Measurements from ENCODE around the gene HSPA5.
A peak's percentile ranks its signal among the peaks of the same experiment; 100 is the strongest.
"Not testable (repeated sequence)": the region's sequence is repeated elsewhere in the genome, so short reads cannot be mapped to it uniquely, and the experiment has no call there.

Gene HSPA5

DNA sequence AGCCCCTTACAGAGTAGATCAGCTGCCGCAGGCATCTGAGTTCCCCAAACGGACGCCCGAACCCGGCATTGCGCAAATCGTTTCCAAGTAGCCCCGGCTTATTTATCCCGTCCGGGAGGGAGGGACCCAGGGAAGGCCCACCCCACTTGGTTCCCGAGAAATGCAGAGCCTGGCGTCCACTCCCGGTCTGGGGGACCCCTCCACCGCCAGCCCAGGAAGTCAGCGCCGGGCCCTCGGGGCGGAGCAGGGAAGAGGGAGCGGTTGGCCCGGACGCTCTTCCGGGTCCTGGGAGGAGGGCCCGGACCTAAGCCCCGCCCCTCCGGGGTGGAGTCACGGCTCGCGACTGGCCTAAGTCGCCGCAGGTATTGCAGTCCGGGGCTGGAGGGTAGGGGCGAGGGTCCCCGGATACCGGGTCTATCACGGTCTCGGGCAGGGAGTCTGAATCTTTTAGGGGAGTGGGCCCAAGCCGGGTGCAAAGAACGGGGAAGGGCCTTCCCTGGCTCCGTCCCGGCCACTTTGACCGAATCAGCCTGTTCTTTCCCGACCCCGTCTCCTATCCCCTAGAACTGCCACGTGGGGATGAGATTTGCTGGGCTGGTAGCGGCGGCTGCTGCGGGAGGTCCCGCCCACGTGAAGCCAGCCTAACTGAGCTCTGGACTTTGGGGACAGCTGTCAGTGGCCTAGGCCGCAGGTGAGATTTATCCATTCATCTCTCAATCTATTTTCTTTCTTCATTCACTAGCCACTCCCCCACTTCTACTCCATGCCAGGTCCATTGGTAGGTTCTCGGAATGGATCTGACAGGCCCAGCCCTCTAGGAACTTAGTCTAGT lies 40.7 kb downstream of the HSPA5 start, which contains the start of gene RABEPK:
Gene RABEPK (plus strand): TSS at position 327 of the 832 bp plus-strand sequence. CDS start 2,472 bp downstream, outside the sequence.
- Histone ChIP-seq H3K9me3 (ENCODE audit: insufficient read depth, low read length) (no peaks in the 10 kb centered on the region), H2AFZ (ENCODE audit: low read depth, low read length) (peak within 1 kb of the TSS; percentile 88), H3K9ac (ENCODE audit: low read length) (peak within 1 kb of the TSS; percentile 76), H3K36me3 (replicated peaks; ENCODE audit: low read depth, low read length) (peaks cover 11% of the 10 kb centered on the region), H4K20me1 (ENCODE audit: insufficient read depth, low read length) (no peaks in the 10 kb centered on the region), H3K27ac (ENCODE audit: low read length) (peak within 1 kb of the TSS; percentile 17; the same call in 1 of the 2 replicates), H3K4me2 (ENCODE audit: low read length) (peak within 1 kb of the TSS; percentile 91), H3K4me3 (ENCODE audit: low read length) (peak within 1 kb of the TSS; percentile 85), H3K79me2 (ENCODE audit: low read length) (peaks cover 10% of the 10 kb centered on the region), H3K4me1 (ENCODE audit: low read length) (peaks cover 8% of the 10 kb centered on the region; the same call in 1 of the 2 replicates), H3K27me3 (ENCODE audit: low read depth, low read length) (peaks cover 3% of the 10 kb centered on the region; the same call in 1 of the 2 replicates)
- TF ChIP-seq, protein P1, sequence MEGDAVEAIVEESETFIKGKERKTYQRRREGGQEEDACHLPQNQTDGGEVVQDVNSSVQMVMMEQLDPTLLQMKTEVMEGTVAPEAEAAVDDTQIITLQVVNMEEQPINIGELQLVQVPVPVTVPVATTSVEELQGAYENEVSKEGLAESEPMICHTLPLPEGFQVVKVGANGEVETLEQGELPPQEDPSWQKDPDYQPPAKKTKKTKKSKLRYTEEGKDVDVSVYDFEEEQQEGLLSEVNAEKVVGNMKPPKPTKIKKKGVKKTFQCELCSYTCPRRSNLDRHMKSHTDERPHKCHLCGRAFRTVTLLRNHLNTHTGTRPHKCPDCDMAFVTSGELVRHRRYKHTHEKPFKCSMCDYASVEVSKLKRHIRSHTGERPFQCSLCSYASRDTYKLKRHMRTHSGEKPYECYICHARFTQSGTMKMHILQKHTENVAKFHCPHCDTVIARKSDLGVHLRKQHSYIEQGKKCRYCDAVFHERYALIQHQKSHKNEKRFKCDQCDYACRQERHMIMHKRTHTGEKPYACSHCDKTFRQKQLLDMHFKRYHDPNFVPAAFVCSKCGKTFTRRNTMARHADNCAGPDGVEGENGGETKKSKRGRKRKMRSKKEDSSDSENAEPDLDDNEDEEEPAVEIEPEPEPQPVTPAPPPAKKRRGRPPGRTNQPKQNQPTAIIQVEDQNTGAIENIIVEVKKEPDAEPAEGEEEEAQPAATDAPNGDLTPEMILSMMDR (IDR thresholded peaks at IDR 0.05; ENCODE audit: low read depth, low read length): no peak
- no peak for TF ChIP-seq EZH2phosphoT487 (IDR thresholded peaks at IDR 0.05; ENCODE audit: low read depth)

DNA sequence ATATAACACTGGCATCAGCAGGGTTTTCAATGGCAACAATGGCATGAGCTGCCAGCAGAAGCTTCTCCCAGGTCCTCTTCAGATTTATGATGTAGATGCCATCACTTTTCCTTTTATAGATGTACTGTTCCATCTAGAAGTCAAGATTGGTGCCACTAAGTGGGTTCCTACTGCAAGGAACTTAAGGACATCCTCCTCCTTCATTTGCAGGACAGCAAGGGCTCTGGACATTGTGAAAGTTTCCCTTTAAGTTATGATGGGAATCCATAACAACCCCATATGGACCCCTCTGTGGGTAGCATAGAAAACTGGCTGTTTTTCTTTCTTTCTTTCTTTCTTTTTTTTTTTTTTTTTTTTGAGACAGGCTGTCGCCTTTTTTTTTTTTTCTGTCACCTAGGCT lies 45.6 kb downstream of the HSPA5 start:
- not testable (repeated sequence) for H3K27ac ChIP-seq (ENCODE audit: low read length); H2AFZ ChIP-seq (ENCODE audit: low read depth, low read length); H3K4me1 ChIP-seq (ENCODE audit: low read length); H3K9me3 ChIP-seq (ENCODE audit: insufficient read depth, low read length); H3K79me2 ChIP-seq (ENCODE audit: low read length); H3K4me3 ChIP-seq (ENCODE audit: low read length); H3K4me2 ChIP-seq (ENCODE audit: low read length); H3K36me3 ChIP-seq (replicated peaks; ENCODE audit: low read depth, low read length); H3K27me3 ChIP-seq (ENCODE audit: low read depth, low read length); H4K20me1 ChIP-seq (ENCODE audit: insufficient read depth, low read length); H3K9ac ChIP-seq (ENCODE audit: low read length)

DNA sequence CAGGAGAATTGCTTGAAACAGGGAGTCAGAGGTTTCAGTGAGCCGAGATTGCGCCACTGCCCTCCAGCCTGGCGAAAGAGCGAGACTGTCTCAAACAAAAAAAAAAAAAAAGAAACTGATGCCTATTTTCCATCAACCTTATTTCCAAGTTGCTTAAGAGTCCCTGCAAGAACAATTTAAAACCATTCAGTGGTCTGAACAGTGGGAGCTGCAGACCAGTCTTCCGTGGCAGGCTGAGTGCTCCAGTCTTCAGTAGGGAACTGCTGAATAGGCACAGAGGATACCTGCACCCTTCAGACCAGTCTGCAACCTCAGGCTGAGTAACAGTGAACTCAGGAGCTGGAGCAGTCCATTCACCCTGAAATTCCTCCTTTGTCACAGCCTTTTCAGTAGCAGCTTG lies 46.7 kb downstream of the HSPA5 start:
- H3K36me3 ChIP-seq (replicated peaks; ENCODE audit: low read depth, low read length): not testable (repeated sequence)

DNA sequence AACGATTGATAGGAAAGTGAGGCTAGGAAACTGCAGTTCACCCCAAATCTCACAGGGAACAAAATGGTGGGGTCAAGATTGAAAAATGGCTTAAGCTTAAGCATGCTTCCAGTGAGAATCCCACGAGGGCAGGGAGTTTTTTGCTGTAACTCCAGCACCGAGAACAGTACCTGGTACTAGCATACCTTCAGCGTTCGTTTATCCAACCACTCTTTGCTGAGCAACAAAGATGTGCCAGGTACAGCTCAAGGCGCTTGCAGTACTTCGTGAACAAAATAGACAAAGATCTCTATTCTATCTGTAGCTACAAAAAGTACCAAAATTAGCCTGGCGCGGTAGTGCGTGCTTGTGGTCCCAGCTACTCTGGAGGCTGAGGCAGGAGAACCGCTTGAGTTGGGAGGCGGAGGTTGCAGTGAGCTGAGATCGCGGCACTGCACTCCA lies 50.8 kb downstream of the HSPA5 start:
- peaks cover 7% of the 10 kb centered on the region; the same call in 1 of the 2 replicates for H4K20me1 ChIP-seq (ENCODE audit: insufficient read depth, low read length)

More for the DNA sequence above, 46.7 kb downstream of the HSPA5 start:
- H3K27me3 ChIP-seq (ENCODE audit: low read depth, low read length); H4K20me1 ChIP-seq (ENCODE audit: insufficient read depth, low read length); H3K4me2 ChIP-seq (ENCODE audit: low read length); H3K79me2 ChIP-seq (ENCODE audit: low read length); H3K4me1 ChIP-seq (ENCODE audit: low read length); H3K9me3 ChIP-seq (ENCODE audit: insufficient read depth, low read length); H3K27ac ChIP-seq (ENCODE audit: low read length); H3K4me3 ChIP-seq (ENCODE audit: low read length); H2AFZ ChIP-seq (ENCODE audit: low read depth, low read length); H3K9ac ChIP-seq (ENCODE audit: low read length): not testable (repeated sequence)

More for the DNA sequence above, 50.8 kb downstream of the HSPA5 start:
- Histone ChIP-seq H3K4me3 (ENCODE audit: low read length) (peak overlapping the region; percentile 84), H3K27ac (ENCODE audit: low read length) (no peak overlapping the region), H2AFZ (ENCODE audit: low read depth, low read length) (peak overlapping the region; percentile 98), H3K4me2 (ENCODE audit: low read length) (peak overlapping the region; percentile 90), H3K27me3 (ENCODE audit: low read depth, low read length) (no peaks in the 10 kb centered on the region), H3K4me1 (ENCODE audit: low read length) (peaks cover 9% of the 10 kb centered on the region), H3K79me2 (ENCODE audit: low read length) (peaks cover 51% of the 10 kb centered on the region), H3K36me3 (replicated peaks; ENCODE audit: low read depth, low read length) (no peaks in the 10 kb centered on the region), H3K9ac (ENCODE audit: low read length) (peak overlapping the region; percentile 88), H3K9me3 (ENCODE audit: insufficient read depth, low read length) (no peaks in the 10 kb centered on the region)
- TF ChIP-seq, protein P1 (IDR thresholded peaks at IDR 0.05; ENCODE audit: low read depth, low read length): no peak
- TF ChIP-seq EZH2phosphoT487 (IDR thresholded peaks at IDR 0.05; ENCODE audit: low read depth): no peak

All from OCI-LY3 (cell line).